ENCODE measurements around the gene WDFY3.

DNA sequence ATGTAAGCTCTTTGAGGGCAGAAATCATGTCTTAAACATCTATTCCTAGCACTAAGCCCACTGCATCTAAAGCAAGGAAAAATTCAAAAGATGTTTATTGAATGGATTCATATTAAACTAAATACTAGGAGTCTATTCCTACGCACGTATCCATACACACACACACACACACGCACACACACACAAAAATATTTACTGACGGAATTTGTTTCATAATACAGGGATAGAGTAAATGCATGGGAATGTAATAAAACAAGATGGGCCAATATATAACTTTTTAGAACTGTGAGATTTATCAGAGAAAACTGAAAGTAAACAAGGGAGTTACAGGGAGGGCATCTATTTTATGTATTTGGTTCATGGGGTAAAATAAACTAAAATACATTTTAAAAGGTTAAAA lies 57.6 kb downstream of the WDFY3 start:
- TF ChIP-seq POLR2A (IDR thresholded peaks at IDR 0.05) (no peak), CTCF (IDR thresholded peaks at IDR 0.05) (no peak)

All from uterus (tissue), 2 donors.